ENCODE data around the gene PHF21B. TPM values are rescaled to one million over a fixed set of nuclear protein-coding genes. Genes with fewer than 3 reads are reported as not detected.

The PHF21B gene
- total and polyA plus RNA-seq, 2 donors (not counting 3 experiments of a cell fraction or from before 2014, with no cell fraction given): not detected

GRCh38 chr22:44919691-44920090 lies 90.1 kb downstream of the PHF21B start:
- Histone ChIP-seq H3K9me3 (replicated peaks; ENCODE audit: control insufficient read depth, insufficient read depth, low read length) (no peaks in the 10 kb centered on the region), H3K36me3 (ENCODE audit: control insufficient read depth in 2 of 2, extremely low read depth in 1 of 2, insufficient read depth in 2 of 2, low read length in 2 of 2) (no peaks in the 10 kb centered on the region), H4K20me1 (replicated peaks; ENCODE audit: control insufficient read depth, extremely low read depth, insufficient read depth, low read length) (no peaks in the 10 kb centered on the region), H2AFZ (ENCODE audit: low read depth, low read length) (no peak overlapping the region), H3K79me2 (ENCODE audit: control insufficient read depth, insufficient read depth, low read length) (no peaks in the 10 kb centered on the region), H3K9ac (replicated peaks; ENCODE audit: extremely low read depth, insufficient read depth, low read length) (no peak overlapping the region), H3K27ac (ENCODE audit: insufficient read depth, low read depth, low read length) (no peak overlapping the region), H3K4me1 (ENCODE audit: control insufficient read depth, extremely low read depth, insufficient read depth, low read length) (no peaks in the 10 kb centered on the region), H3K4me2 (ENCODE audit: insufficient read depth, low read length) (no peak overlapping the region), H3K9me1 (replicated peaks; ENCODE audit: control insufficient read depth, extremely low read depth, insufficient read depth, low read length) (no peaks in the 10 kb centered on the region), H3K4me3 (replicated peaks in 1 of 3; ENCODE audit: insufficient read depth in 1 of 3, low read depth in 1 of 3, low read length in 3 of 3) (no peak overlapping the region), H3K27me3 (ENCODE audit: control insufficient read depth in 2 of 2, insufficient read depth in 2 of 2, low read length in 2 of 2) (no peaks in the 10 kb centered on the region)
- dilution Hi-C loops (cut with MboI; ENCODE audit: extremely low pct_ligation_motif_present, low sequenced_read_pairs): no loop called here
- no TSS peak for BruUV-seq (replicated peaks)
- FAIRE-seq: no peak
- DNase-seq (ENCODE audit: low read depth, low spot score): no peak
- ChIA-PET CTCF (no interaction called here), POLR2A (no interaction called here)
- TF ChIP-seq POLR2A (IDR thresholded peaks at IDR 0.05; ENCODE audit: low read depth, low read length) (no peak), GATA2 (IDR thresholded peaks at IDR 0.05; ENCODE audit: insufficient read depth, insufficient read length, low read depth, low read length) (no peak), JUN (IDR thresholded peaks at IDR 0.05; ENCODE audit: borderline replicate concordance, insufficient read depth, insufficient read length, low read depth) (no peak), CTCF (IDR thresholded peaks at IDR 0.05; ENCODE audit: extremely low read depth in 1 of 2, insufficient read depth in 1 of 2, low read depth in 1 of 2, low read length in 2 of 2) (no peak), POLR2AphosphoS5 (IDR thresholded peaks at IDR 0.05; ENCODE audit: insufficient read depth, low read depth, low read length) (no peak), MAX (IDR thresholded peaks at IDR 0.05; ENCODE audit: insufficient read depth, insufficient read length) (no peak), EZH2 (IDR thresholded peaks at IDR 0.05; ENCODE audit: borderline replicate concordance, low read depth, low read length, severe bottlenecking) (no peak), MYC (IDR thresholded peaks at IDR 0.05; ENCODE audit: low read depth, low read length) (no peak), FOS (IDR thresholded peaks at IDR 0.05; ENCODE audit: borderline replicate concordance, insufficient read depth, low read length) (no peak)
- intact Hi-C loops (cut with micrococcal nuclease): no loop called here
